Measurements from ENCODE around the gene ENOX1. TPM values are rescaled to one million over a fixed set of nuclear protein-coding genes. Genes with fewer than 3 reads are reported as not detected.

ENOX1 gene
- total and polyA plus RNA-seq, 7 donors: 0.34 to 7.1 (median 1.1) TPM

- no peak overlapping the region for H3K27ac ChIP-seq
- no peaks in the 10 kb centered on the region for H3K27me3 ChIP-seq (ENCODE audit: insufficient read depth in 3 of 3, low read length in 2 of 3)
- DNase-seq: no peak
- H3K9me3 ChIP-seq: no peaks in the 10 kb centered on the region
- intact Hi-C loops (cut with DNase I): no loop called here
- TF ChIP-seq CTCF (IDR thresholded peaks at IDR 0.05): no peak
- H3K4me1 ChIP-seq: peaks cover 14% of the 10 kb centered on the region
- no peak for ATAC-seq
- WGBS, 3 donors: 49 to 59% (median 50%) methylated on average over 4 of the region's 4 CpGs
- no peak overlapping the region for H3K4me3 ChIP-seq
- H3K36me3 ChIP-seq (ENCODE audit: insufficient read depth in 1 of 2, low read depth in 1 of 2): no peaks in the 10 kb centered on the region
Measured at GRCh38 chr13:43373400-43373799, 413.4 kb downstream of the ENOX1 start.

GRCh38 chr13:43370842-43371241, 415.9 kb downstream of the ENOX1 start:
- no peak for TF ChIP-seq CTCF (IDR thresholded peaks at IDR 0.05)
- Histone ChIP-seq H3K27me3 (ENCODE audit: insufficient read depth in 3 of 3, low read length in 2 of 3) (no peaks in the 10 kb centered on the region), H3K27ac (no peak overlapping the region), H3K4me1 (peaks cover 21% of the 10 kb centered on the region), H3K36me3 (ENCODE audit: insufficient read depth in 1 of 2, low read depth in 1 of 2) (no peaks in the 10 kb centered on the region), H3K9me3 (no peaks in the 10 kb centered on the region), H3K4me3 (no peak overlapping the region)
- DNase-seq (no peak), ATAC-seq (no peak)
- intact Hi-C loops (cut with DNase I): no loop called here
- WGBS, 3 donors: 95 to 97% (median 95%) methylated on average over 6 of the region's 6 CpGs

GRCh38 chr13:43369319-43369718, 417.5 kb downstream of the ENOX1 start:
- Histone ChIP-seq H3K4me3 (no peak overlapping the region), H3K36me3 (ENCODE audit: insufficient read depth in 1 of 2, low read depth in 1 of 2) (no peaks in the 10 kb centered on the region), H3K9me3 (no peaks in the 10 kb centered on the region), H3K27ac (peak overlapping the region; percentile 66), H3K4me1 (peaks cover 30% of the 10 kb centered on the region), H3K27me3 (ENCODE audit: insufficient read depth in 3 of 3, low read length in 2 of 3) (no peaks in the 10 kb centered on the region)
- intact Hi-C loops (cut with DNase I): no loop called here
- WGBS, 3 donors: 44 to 76% (median 51%) methylated on average over 4 of the region's 4 CpGs
- ATAC-seq: peak; percentile 56 to 75 (median 69)
- TF ChIP-seq CTCF (IDR thresholded peaks at IDR 0.05): no peak
- DNase-seq: no peak

- ATAC-seq (peak; percentile 36 to 74 (median 72)), DNase-seq (no peak)
- Histone ChIP-seq H3K4me1 (peaks cover 38% of the 10 kb centered on the region), H3K9me3 (no peaks in the 10 kb centered on the region), H3K4me3 (peak overlapping the region; percentile 33), H3K36me3 (ENCODE audit: insufficient read depth in 1 of 2, low read depth in 1 of 2) (no peaks in the 10 kb centered on the region), H3K27me3 (ENCODE audit: insufficient read depth in 3 of 3, low read length in 2 of 3) (no peaks in the 10 kb centered on the region), H3K27ac (peak overlapping the region; percentile 66)
- intact Hi-C loops (cut with DNase I): no loop called here
- 9 to 17% (median 11%) methylated on average over 3 of the region's 3 CpGs for WGBS, 3 donors
- TF ChIP-seq CTCF (IDR thresholded peaks at IDR 0.05): no peak
Measured at GRCh38 chr13:43368003-43368402, 418.8 kb downstream of the ENOX1 start.

- DNase-seq (no peak), ATAC-seq (no peak)
- H3K9me3 ChIP-seq: no peaks in the 10 kb centered on the region
- no peak overlapping the region for H3K4me3 ChIP-seq
- no peaks in the 10 kb centered on the region for H3K36me3 ChIP-seq (ENCODE audit: insufficient read depth in 1 of 2, low read depth in 1 of 2)
- H3K4me1 ChIP-seq: peaks cover 41% of the 10 kb centered on the region
- WGBS, 3 donors: 46 to 76% (median 58%) methylated on average over 3 of the region's 3 CpGs
- intact Hi-C loops (cut with DNase I): no loop called here
- H3K27ac ChIP-seq: peak overlapping the region; percentile 72
- no peaks in the 10 kb centered on the region for H3K27me3 ChIP-seq (ENCODE audit: insufficient read depth in 3 of 3, low read length in 2 of 3)
- no peak for TF ChIP-seq CTCF (IDR thresholded peaks at IDR 0.05)
Measured at GRCh38 chr13:43365039-43365344, 421.8 kb downstream of the ENOX1 start.
